Measurements from ENCODE around the gene GABRB1.

The GABRB1 gene

DNA sequence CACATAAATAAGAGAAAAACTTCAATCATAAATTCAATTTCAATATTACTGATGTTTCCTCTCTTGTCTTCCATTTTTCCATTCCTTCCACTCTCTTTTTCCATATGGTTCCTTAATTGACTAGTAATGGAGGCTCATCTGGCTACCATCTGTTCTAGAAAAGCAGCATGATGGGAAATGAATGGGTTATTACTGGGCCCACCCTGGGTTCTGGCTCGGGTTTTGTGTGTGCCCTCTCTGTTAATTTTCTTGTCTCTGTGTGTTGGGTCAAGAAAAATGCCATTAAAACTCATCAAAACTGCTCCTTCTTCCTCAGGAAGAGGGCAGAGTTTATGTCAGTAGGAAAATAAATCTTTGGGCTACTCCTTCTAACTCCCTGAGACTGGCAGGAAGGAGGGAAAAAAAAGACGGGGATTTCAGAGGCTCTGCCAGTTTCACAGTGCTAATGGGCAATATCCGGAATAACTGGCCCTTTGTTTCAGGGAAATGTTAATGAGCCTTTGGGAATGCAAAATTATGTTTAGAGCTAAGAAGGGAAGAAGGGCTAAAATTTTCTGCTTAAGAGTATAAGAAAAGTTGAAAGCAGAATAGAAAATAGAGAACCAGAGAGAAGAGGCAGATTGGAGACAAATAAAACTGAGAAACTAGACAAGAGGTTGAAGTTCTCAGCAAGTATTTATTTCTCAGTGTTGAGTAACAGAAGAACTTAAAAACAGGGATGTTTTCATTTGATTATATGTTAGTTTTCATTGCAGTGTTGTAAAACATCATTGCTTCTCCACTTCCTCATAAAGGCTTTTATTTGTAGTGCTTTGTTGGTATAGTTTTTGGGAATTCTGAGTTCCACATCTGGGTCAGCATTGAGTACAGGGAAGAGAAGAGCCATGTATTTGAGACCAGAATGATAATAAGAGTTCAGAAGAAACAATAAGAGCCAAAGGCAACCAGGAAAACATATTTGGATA, 19.7 kb downstream of the GABRB1 start:
- DNase-seq, result no peak

- no peak for DNase-seq
Observed at GRCh38 chr4:47053485-47053884, 22.1 kb downstream of the GABRB1 start.

GRCh38 chr4:47054130-47054529, 22.8 kb downstream of the GABRB1 start:
- no peak for DNase-seq

- no peak for DNase-seq
Observed at GRCh38 chr4:47057991-47058390, 26.6 kb downstream of the GABRB1 start.

DNA sequence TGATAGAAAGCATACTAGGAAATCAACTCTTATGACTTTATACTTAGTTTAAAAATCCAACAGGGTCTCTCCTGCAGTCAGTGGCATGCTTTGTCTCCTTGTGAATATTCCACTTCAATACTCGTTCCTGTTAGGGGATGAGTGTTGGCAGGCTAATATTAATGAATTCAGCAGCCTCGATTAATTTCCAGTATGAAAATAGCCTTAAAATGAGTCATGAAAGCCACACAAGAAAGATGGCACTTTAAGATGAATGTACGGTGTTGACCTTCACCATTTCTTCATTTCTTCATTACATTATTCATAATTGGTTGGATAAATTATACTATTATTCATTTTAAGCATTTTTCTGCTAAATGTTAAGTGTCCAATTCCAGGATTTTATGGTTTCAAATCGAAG, 29.2 kb downstream of the GABRB1 start:
- no peak for DNase-seq

DNA sequence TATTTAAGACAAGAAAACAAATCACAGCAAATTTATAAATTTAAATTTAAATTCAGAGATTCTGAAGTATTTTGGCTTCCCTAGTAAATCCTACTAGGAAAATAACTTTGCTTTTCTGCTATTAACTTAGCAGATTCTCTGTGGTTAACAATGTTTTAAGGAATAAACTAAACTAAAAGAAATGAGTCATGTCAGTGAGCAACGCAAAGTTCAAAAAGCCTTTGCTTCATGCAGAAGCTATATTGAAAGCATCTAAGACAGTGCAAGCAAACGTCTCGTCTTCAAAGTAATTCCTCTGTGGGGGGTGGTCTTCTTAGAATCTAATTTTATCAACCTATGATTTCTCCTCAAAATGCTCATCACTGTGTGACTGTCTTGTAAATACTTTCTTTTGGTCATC, 30.1 kb downstream of the GABRB1 start:
- no peak for DNase-seq

GRCh38 chr4:47065051-47065481, 33.7 kb downstream of the GABRB1 start:
- no peak for DNase-seq

DNA sequence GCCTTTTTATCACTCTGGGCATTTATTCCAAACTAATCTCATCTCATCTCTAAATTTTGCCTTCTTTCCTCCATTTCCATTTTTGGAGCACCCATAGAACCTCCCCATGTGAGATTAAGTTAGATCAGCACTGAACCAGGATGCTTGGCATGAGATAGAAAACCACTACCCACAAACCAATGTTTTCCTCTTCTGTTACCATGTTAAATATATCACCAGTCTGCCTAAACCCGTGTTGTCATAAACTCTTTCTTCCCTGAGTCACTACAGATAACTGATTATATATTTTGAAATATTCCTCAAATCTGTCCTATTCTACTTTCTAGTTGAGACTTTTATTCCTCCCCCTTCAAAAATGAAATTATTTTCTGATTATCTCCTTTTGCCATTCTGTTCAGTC, 37.6 kb downstream of the GABRB1 start:
- DNase-seq, result no peak

DNA sequence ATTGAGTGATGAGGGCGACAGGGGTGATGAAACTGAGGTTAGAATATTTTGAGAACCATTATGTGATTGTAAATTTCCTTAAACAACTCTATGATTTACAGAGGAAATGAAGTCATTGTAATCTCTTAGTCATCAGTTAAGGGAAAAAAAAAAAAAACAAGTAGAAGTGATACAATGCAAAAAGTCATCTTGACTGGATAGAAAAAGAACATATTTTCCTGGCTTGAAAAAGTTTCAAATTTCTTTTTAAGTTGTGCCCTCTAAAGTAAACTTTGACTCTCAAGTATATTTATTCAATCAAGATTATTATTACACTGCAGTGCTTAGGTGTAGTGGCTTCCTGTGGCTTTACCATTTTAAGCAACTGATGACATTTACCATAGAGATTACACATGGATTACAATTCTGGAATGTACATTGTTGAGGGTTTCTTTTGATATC, 40.6 kb downstream of the GABRB1 start:
- DNase-seq, result no peak

DNA sequence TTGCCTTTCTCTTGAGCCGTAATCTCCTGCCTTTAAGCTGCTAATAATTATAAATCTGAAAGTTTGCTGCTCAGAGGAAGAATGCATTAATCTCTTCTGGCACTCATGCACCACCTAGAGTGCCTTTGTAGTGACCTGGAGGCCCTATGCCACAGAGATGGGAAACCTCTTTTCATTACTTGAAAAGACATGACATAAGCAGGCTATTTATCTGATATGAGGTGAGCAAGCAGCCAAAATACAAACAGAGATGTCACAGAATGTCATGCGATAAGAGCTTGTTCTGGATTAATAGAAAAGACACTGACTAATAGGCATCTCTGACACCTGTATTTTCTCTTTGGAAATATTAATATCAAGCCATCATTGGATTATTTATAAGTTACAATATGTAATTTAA, 42.3 kb downstream of the GABRB1 start:
- no peak for DNase-seq

- no peak for DNase-seq
Observed at GRCh38 chr4:47074816-47075215, 43.4 kb downstream of the GABRB1 start.

DNA sequence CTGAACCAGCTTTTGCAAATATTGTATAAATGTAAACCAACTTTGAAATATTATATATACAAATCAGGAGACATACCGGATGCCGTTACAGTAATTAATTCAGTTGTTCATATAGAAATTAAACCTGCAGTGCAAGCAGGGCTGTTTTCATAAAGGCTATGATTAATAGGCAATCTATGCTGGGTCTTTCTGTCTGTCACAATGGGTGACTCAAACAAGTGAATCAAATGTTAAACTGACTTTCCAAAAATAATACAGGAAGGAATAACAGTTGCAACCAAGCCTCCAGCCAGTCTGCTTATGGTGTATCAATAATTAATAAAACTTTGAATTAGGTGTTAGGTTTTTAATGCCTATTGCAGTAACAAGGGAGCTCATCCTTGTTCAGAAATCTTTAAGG, 43.9 kb downstream of the GABRB1 start:
- no peak for DNase-seq

GRCh38 chr4:47075919-47076318, 44.6 kb downstream of the GABRB1 start:
- DNase-seq, result no peak

DNA sequence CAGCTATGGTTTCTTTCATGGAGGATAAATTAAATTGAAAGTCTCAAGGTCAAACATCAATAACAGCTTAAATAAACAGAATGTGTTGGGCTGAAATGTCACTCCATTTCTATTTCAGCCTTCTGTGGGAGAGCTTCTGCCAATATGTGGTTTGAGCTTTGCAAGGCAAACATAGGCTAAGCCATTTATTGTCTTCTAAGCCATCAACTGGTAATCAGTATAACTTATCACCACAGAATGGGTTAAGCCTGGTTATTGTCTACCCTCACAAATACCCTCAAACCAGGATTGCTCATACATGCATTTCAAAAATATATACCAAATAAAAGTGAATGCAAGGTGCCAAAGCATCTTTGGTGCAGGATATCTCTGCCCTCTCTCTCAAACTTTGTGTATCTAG, 52.7 kb downstream of the GABRB1 start:
- no peak for DNase-seq

DNA sequence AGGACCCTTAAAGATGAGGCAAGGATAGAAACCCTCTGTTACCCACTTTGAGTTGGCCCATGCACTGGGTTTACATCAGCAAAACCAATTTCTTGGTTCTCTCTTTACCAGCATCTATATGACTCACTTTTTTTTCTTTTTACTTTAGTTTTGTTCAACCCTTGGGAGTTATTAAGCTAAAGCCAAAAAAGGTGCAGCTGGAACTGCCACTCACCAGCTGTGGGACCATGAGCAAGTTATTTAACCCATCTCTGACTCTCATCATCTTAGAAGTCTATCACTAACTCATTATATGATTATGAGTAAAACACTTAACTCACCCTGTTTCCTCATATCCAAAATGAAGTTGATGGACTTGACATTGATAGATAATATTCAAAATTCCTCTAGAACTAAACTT, 53.4 kb downstream of the GABRB1 start:
- no peak for DNase-seq

GRCh38 chr4:47088298-47088697, 56.9 kb downstream of the GABRB1 start:
- no peak for DNase-seq

DNA sequence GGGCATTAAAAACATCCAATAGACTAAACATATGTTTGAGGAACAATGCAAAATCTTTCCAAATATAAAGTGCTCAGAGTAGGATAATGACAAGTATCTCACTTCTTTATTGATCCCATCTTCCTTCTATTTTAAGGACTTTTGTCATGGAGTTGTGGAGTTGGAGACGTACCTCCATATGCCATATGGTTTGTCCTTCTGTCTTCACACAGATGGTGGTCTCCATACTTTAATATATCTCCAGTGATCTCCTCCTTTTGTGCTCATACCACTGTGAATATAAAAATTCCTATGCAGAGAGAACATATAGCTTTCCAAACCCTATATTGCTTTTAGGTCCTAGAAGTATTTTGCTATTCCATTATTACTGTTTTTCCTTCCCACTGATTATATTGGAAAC, 64.5 kb downstream of the GABRB1 start:
- DNase-seq, result no peak

DNA sequence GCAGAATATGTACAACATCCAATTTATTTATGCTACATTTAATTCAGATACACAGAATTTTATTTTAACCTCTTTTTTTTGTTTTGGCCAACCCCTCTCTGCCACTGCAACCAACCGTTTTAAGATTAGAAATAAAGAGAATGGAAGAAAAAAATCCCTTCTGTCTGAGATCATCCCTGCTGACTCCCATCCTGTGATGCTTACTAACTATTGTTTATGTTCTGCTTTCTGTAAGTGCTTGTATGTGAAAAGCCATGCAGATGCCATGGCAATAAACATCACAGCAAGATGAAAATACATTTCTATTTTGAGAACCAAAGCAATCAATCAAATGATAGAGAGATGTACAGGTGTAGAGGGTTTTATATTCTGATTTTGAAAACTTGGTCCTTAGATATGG, 70.1 kb downstream of the GABRB1 start:
- no peak for DNase-seq

DNA sequence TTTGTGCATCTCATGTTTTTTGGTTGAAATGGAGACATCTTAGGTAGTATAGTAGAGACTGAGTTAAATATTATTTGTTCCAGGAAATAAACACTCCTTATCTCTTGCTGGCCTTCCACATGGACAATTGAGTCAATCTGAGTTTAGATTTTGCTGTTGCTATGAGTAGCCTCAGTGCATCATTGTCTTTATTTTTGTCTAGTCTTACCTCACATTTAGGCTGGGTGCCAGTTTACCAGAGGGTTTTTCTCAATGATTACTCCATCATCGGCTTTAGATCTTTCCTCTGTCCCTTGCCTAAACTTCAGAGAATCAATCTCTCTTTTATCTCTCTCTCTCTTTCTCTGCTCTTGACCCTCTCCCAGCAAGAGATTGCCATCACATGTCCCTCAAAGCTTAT, 73.6 kb downstream of the GABRB1 start:
- no peak for DNase-seq

DNA sequence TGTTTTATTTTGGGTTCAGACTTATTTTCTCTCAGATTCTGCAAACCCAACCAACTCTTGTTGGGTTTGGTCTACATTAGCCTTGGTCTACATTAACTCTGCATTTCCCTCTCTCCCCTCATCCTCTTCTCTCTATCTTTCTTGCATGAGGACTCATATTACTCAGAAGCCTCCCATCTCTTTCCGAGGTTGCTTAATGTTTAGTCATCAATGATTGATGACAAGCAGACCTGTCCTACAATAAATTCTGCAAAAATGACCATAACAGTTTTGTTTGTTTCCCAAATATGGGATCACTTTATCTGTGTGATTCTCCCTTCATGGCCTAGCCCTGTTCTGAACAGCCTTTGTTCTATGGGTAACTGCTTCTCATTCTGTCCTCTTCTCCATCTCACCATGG, 75.2 kb downstream of the GABRB1 start:
- DNase-seq, result no peak

GRCh38 chr4:47109379-47109778, 78.0 kb downstream of the GABRB1 start:
- DNase-seq, result no peak

- DNase-seq, result no peak
Observed at GRCh38 chr4:47110546-47111132, 79.3 kb downstream of the GABRB1 start.

DNA sequence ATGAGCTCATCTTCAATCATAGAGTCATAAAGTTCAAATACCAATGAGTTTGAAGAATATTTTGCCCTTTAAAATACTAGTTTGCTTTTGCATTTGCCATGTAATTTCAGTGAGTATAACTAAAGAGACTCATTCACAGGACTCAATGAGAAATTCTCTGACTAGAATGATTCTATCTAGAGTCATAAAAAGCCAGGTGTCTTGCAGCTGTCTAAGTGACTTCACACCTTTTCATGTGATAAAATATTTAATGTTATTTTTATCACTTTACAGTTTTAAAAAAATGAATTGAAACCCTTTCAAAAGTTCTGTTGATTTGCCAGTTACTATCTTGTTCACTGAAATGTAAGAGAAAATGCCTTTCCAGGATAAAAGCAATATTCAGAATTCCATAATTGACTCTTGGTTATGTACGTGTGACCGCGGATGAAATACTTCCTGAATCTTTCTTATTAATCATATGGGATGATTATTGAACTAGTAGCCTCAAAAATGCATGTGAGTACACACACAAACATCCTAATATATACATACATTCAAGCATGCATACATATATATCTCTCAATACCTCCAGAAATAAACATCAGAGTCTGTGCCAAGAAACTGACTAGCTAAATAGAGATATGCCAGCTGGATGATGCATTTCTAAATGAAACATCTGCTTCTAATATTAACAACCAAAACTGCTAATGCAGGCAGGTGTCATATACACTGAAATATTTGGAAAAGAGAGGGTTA, 87.0 kb downstream of the GABRB1 start:
- DNase-seq, result no peak

- no peak for DNase-seq
Observed at GRCh38 chr4:47120783-47121182, 89.4 kb downstream of the GABRB1 start.
